Measurements from ENCODE around the gene NFIA. TPM values are rescaled to one million over a fixed set of nuclear protein-coding genes. Genes with fewer than 3 reads are reported as not detected.

The NFIA gene
- total RNA-seq, 2 experiments from 2014 or later = 0.98 to 1.1 TPM

DNA sequence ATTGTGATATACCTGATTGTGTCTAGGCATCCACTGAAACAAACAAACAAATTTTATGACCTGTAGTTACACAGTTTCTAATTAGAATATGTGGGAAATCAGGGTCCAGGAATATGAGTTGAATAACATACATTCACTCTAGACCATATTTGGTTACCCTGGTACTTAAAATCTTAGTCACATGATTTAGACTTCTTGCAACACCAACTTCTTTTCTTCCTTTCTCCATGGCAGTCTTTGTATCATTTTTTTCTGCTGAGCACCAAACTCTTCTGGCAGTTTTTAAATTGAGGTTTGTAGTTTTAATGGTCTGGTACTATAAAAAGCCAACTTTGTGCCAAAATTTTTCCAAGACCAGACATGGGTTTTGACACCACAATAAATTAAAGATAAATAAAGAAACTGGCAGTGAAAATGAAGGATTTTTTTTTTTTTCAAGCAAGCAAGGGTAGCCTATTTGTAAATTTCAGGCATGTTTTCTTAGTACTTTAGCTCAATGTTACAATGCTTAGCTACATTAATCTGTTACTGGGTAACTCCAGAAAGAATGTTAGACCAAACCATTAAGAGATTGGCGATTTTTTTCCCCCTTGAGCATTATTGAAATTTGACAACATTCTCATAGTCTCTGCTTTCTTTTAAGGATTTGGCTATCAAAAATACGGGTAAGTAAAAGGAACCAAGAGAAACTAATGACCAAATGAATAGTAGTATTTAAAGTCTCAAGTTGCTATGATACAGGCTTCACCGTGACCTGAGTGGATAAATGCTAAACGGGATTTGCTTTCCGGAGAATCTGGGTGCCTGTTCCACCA is 108.5 kb downstream of the NFIA start:
- intact Hi-C loops (cut with micrococcal nuclease) = no loop called here
- H3K4me3 Mint-ChIP-seq = no peak overlapping the region
- H3K27me3 Mint-ChIP-seq (ENCODE audit: low read depth) = peaks cover 3% of the 10 kb centered on the region
- CTCF ChIA-PET = interaction anchor here (3.1 kb wide), 1 partner anchor 141 kb away, joined by 7 read pairs; no protein-coding TSS in a partner anchor
- no peaks in the 10 kb centered on the region for H3K9me3 Mint-ChIP-seq
- H3K36me3 Mint-ChIP-seq (ENCODE audit: low read depth) = no peaks in the 10 kb centered on the region
- no peaks in the 10 kb centered on the region for H3K4me1 Mint-ChIP-seq (ENCODE audit: low read depth)
- H3K27ac Mint-ChIP-seq = no peak overlapping the region
- no peak for DNase-seq

DNA sequence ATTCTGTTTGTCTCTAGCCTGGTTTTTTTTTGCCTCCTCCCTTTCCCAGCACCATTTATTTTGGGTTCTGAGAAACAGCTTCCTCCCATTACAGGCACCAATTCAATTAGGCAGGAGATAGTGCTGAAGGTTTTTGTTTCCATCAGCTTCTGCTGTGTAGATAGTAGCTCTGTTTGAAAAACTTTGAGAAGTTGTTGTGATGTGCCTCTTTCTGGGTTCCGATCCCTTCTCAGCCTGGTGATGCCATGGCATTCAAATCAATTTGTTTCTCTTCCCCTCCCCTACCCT is 109.0 kb downstream of the NFIA start:
- intact Hi-C loops (cut with micrococcal nuclease) = no loop called here
- H3K36me3 Mint-ChIP-seq (ENCODE audit: low read depth) = no peaks in the 10 kb centered on the region
- peaks cover 3% of the 10 kb centered on the region for H3K27me3 Mint-ChIP-seq (ENCODE audit: low read depth)
- H3K4me3 Mint-ChIP-seq = no peak overlapping the region
- no peak overlapping the region for H3K27ac Mint-ChIP-seq
- CTCF ChIA-PET = interaction anchor here (3.1 kb wide), 1 partner anchor 141 kb away, joined by 7 read pairs; no protein-coding TSS in a partner anchor
- DNase-seq = no peak
- H3K4me1 Mint-ChIP-seq (ENCODE audit: low read depth) = no peaks in the 10 kb centered on the region
- H3K9me3 Mint-ChIP-seq = no peaks in the 10 kb centered on the region

DNA sequence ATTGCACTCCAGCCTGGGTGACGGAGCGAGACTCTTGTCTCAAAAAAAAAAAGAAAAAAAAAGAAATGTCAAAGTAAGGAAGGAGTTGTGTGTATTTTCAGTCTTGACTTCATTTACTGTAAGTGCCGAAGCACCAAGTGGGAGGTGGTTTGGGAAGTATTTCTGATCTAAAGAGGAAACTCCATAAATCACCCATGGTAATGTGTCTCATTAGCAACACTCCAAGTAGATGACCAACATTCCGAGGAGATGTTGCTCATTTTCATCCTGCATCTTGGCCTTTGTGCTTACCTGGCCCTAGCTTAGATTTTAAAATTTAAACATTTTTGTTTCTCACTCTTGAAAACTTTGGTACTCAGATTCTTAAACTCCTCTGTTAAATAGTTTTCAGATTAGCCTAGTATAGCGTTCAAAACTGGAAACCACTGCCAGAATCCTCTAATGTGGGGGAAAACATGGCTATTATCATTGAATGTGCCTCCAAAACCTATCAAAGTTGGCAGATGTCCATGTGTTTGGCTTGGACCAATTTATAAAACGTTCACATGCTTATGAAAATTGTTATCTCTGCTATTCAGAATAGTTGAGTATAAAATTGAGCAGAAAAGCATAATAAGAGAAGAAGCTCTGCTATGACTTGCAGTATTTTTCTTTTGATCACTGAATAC is 110.4 kb downstream of the NFIA start:
- no peaks in the 10 kb centered on the region for H3K36me3 Mint-ChIP-seq (ENCODE audit: low read depth)
- no peaks in the 10 kb centered on the region for H3K4me1 Mint-ChIP-seq (ENCODE audit: low read depth)
- H3K4me3 Mint-ChIP-seq = no peak overlapping the region
- intact Hi-C loops (cut with micrococcal nuclease) = no loop called here
- no peak for DNase-seq
- H3K27me3 Mint-ChIP-seq (ENCODE audit: low read depth) = peaks cover 3% of the 10 kb centered on the region
- no peak overlapping the region for H3K27ac Mint-ChIP-seq
- H3K9me3 Mint-ChIP-seq = no peaks in the 10 kb centered on the region
- CTCF ChIA-PET = interaction anchor here (0.5 to 3.1 kb wide), 2 partner anchors 22 to 143 kb away, joined by 4 to 7 read pairs; no protein-coding TSS in a partner anchor

DNA sequence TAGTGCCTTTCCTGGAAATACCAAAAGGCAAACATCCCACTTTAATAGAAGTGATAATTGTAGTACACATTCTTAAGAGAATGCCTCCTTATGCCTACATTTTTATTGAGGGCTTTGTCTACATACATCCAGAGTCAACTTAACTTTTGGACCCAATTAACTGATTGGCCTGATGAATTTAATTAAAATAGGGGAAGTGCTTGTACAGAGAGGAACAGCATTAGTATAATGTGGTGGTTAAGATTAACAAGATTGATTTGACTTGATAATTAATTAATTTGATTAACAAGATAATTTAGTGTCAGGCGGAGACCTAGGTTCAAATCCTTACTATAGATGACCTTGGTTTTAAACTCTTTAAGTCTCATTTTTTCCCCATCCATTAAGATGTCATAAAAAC is 111.4 kb downstream of the NFIA start:
- no peaks in the 10 kb centered on the region for H3K36me3 Mint-ChIP-seq (ENCODE audit: low read depth)
- CTCF ChIA-PET = no interaction called here
- no peaks in the 10 kb centered on the region for H3K9me3 Mint-ChIP-seq
- H3K4me1 Mint-ChIP-seq (ENCODE audit: low read depth) = no peaks in the 10 kb centered on the region
- no peak for DNase-seq
- no peak overlapping the region for H3K4me3 Mint-ChIP-seq
- peaks cover 3% of the 10 kb centered on the region for H3K27me3 Mint-ChIP-seq (ENCODE audit: low read depth)
- intact Hi-C loops (cut with micrococcal nuclease) = no loop called here
- H3K27ac Mint-ChIP-seq = no peak overlapping the region

DNA sequence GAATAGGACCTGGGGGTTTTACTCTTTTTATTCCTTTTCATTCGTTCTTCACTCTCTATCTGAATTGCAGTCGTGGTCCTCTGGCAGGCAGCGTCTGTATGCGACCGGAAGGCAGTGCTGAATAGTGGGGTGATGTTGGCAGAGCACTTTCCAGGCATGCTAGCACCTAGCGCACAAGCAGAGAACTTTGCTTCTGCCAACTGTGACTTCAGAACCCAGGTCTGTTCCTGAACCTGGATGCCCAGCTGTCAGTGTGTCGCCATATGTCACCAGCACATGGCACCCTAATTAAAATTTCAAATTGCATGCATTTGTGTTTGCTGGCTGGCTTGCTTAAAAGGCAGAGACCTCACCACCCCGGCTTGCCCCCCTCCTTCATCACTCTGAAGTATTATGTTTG is 116.2 kb downstream of the NFIA start:
- Mint-ChIP-seq H3K36me3 (ENCODE audit: low read depth) (no peaks in the 10 kb centered on the region), H3K4me3 (no peak overlapping the region), H3K9me3 (no peaks in the 10 kb centered on the region), H3K27me3 (ENCODE audit: low read depth) (no peaks in the 10 kb centered on the region), H3K27ac (no peak overlapping the region), H3K4me1 (ENCODE audit: low read depth) (no peaks in the 10 kb centered on the region)
- CTCF ChIA-PET = interaction anchor here (0.5 kb wide), 1 partner anchor 1297 kb away, joined by 4 read pairs; no protein-coding TSS in a partner anchor
- no peak for DNase-seq
- intact Hi-C loops (cut with micrococcal nuclease) = no loop called here

DNA sequence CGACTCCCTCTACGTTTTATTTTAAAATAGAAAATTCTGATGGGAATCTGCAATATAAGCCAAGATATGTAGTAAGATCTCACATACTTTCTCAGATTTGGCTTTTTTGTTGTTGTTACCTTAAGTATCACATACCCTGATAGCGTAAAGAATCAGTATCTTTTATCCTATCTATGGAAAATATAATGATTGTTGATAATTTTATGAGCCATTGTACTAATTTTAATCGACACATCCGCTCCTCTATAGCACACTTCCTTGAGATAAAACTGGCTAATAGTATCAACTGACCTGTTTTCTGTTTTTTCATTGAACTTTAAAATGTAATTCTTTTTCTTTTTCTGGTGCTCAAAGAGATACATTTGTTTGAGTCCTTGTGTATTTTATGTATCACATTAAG is 118.7 kb downstream of the NFIA start:
- H3K27me3 Mint-ChIP-seq (ENCODE audit: low read depth) = peaks cover 2% of the 10 kb centered on the region

DNA sequence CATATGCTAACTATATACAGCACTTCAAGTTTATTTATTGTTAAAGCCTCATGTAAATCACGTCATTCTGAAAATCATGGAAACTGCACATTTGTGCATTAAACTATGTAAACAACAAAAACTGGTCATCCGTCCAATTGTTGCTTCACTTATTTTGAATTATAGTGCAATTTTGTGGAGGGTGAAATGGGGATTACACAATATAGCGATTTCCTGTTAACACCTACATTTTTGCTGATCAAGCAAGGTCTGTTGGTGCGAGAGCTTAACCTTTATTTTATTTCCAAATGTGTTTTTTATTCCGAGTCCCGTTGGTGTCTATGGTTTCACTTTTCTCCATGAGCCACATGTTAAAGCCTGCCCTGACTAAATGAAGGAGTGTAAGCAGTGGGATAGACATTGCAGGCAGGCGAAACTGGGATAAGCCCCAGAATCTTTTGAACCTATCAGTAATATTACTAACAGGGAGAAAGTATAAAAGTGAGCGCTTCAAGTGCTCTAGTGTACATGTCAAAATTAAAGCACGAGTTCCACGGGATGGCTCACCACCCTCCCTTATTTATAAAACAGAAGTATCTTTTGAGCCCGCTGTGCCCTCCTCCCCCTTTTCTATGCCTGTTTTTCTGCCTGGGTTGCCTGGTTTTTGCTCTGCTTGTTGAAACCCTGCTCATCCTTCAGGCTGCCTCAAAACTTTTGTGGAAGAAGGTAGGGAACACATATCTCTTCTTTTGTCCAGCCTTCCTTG is 120.7 kb downstream of the NFIA start:
- Mint-ChIP-seq H3K27ac (no peak overlapping the region), H3K9me3 (no peaks in the 10 kb centered on the region), H3K36me3 (ENCODE audit: low read depth) (no peaks in the 10 kb centered on the region), H3K4me1 (ENCODE audit: low read depth) (no peaks in the 10 kb centered on the region), H3K4me3 (no peak overlapping the region), H3K27me3 (ENCODE audit: low read depth) (peaks cover 2% of the 10 kb centered on the region)
- CTCF ChIA-PET = no interaction called here
- no peak for DNase-seq
- intact Hi-C loops (cut with micrococcal nuclease) = loop anchor here (10.0 kb wide), 1 partner anchor 252 kb away; no protein-coding TSS in a partner anchor

More for the DNA sequence above, 118.7 kb downstream of the NFIA start:
- Mint-ChIP-seq H3K27ac (no peak overlapping the region), H3K9me3 (no peaks in the 10 kb centered on the region), H3K36me3 (ENCODE audit: low read depth) (no peaks in the 10 kb centered on the region), H3K4me1 (ENCODE audit: low read depth) (no peaks in the 10 kb centered on the region), H3K4me3 (no peak overlapping the region)
- no peak for DNase-seq
- CTCF ChIA-PET = no interaction called here
- intact Hi-C loops (cut with micrococcal nuclease) = loop anchor here (10.0 kb wide), 1 partner anchor 254 kb away; no protein-coding TSS in a partner anchor

DNA sequence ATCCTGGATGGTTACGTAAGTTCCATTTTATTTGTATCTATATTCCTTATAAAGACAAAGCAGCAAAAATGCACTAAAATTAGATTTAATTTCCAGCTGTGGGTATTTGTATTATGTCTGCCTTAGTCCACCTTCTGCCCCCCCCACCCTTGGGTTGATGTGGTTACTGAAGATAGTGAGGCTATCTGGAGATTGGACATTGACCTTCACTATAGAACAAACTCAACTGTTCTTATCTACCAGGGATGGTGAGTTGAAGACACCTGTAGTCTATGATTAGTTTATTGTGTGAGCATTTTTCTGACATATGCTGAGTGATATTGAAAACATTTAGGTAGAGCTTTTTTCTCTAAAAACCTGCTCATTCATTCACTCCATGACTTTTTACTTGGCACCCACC is 122.2 kb downstream of the NFIA start:
- CTCF ChIA-PET = no interaction called here
- no peak overlapping the region for H3K4me3 Mint-ChIP-seq

DNA sequence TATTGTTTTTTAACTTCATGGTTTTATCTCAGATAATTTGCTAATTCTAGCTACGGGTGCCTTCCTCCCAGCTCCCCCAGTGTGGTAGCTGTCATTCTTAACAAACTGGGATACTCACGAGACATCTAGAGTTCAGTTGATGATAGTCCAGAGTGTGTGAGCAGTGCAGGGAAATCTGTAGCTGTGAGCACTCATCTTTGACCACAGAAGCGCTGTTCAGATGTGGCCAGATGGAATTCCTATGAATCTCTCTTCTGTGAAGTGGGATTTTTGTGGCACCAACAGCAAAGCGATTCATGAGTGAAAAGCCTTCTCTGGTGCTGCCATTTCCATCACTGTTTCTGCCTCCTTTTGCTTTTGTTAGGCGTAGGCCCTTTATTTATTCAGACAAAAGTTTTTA is 125.1 kb downstream of the NFIA start:
- Mint-ChIP-seq H3K36me3 (ENCODE audit: low read depth) (no peaks in the 10 kb centered on the region), H3K4me1 (ENCODE audit: low read depth) (no peaks in the 10 kb centered on the region), H3K27ac (no peak overlapping the region), H3K27me3 (ENCODE audit: low read depth) (peaks cover 2% of the 10 kb centered on the region), H3K4me3 (no peak overlapping the region), H3K9me3 (no peaks in the 10 kb centered on the region)
- CTCF ChIA-PET = no interaction called here
- intact Hi-C loops (cut with micrococcal nuclease) = loop anchor here (10.0 kb wide), 1 partner anchor 247 kb away; no protein-coding TSS in a partner anchor
- DNase-seq = no peak

More for the DNA sequence above, 122.2 kb downstream of the NFIA start:
- intact Hi-C loops (cut with micrococcal nuclease) = loop anchor here (10.0 kb wide), 1 partner anchor 250 kb away; no protein-coding TSS in a partner anchor
- no peak for DNase-seq
- Mint-ChIP-seq H3K27me3 (ENCODE audit: low read depth) (peaks cover 2% of the 10 kb centered on the region), H3K4me1 (ENCODE audit: low read depth) (no peaks in the 10 kb centered on the region), H3K9me3 (no peaks in the 10 kb centered on the region), H3K36me3 (ENCODE audit: low read depth) (no peaks in the 10 kb centered on the region), H3K27ac (no peak overlapping the region)

DNA sequence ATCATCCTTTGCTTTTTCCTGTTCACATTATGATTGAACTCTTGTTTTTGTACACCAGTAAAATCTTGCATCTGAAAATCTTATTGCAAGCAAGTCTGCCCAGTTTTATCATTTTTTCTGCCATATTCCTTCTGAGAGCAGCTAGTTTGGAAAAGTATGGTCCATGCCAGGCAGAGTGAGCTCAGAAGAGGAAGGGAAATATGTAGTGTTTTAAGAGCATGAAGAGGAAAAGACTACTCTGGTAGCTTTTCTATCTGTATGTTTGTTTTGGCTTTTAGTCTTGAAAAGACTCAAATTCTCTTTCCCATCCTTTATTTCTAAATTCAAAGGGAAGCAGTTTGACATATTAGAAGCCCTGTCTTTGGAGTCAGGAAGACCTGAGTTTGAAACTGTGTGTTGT is 125.8 kb downstream of the NFIA start:
- intact Hi-C loops (cut with micrococcal nuclease) = loop anchor here (10.0 kb wide), 1 partner anchor 247 kb away; no protein-coding TSS in a partner anchor
- H3K9me3 Mint-ChIP-seq = no peaks in the 10 kb centered on the region
- H3K4me3 Mint-ChIP-seq = no peak overlapping the region
- no peak overlapping the region for H3K27ac Mint-ChIP-seq
- H3K4me1 Mint-ChIP-seq (ENCODE audit: low read depth) = no peaks in the 10 kb centered on the region
- CTCF ChIA-PET = interaction anchor here (0.6 kb wide), 1 partner anchor 1119 kb away, joined by 3 read pairs; no protein-coding TSS in a partner anchor
- H3K36me3 Mint-ChIP-seq (ENCODE audit: low read depth) = no peaks in the 10 kb centered on the region
- peaks cover 2% of the 10 kb centered on the region for H3K27me3 Mint-ChIP-seq (ENCODE audit: low read depth)
- DNase-seq = no peak

DNA sequence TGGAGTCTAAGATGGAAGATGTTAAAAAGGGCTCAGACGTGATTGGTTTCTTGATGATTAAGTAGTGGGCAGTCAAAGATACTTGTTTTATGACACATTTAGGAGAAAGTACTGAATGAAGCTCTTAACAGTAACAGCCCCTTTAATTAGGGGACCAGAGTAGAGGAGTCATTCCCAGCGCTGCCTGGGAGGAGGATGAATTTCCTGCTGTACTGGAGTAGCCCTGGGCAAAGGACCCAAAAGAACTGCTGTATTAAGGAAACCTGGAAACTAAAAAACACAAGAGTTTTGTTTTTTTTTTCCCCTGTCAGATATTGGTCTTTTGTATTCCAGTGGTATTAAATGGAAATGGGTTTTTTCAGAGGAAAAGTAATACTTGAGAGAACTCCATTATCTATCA is 126.5 kb downstream of the NFIA start:
- Mint-ChIP-seq H3K9me3 (no peaks in the 10 kb centered on the region), H3K27me3 (ENCODE audit: low read depth) (peaks cover 2% of the 10 kb centered on the region), H3K36me3 (ENCODE audit: low read depth) (no peaks in the 10 kb centered on the region), H3K4me3 (no peak overlapping the region), H3K4me1 (ENCODE audit: low read depth) (no peaks in the 10 kb centered on the region), H3K27ac (no peak overlapping the region)
- intact Hi-C loops (cut with micrococcal nuclease) = loop anchor here (10.0 kb wide), 1 partner anchor 246 kb away; no protein-coding TSS in a partner anchor
- CTCF ChIA-PET = no interaction called here
- DNase-seq = no peak
